Transverse colon (tissue), 3 donors: ENCODE data around the gene PLOD3.

Source experiments
- CTCF ChIP-seq, 5 experiments: fragments of 200-600 bp in 3 of 5; fragments of 450-650 bp in 2 of 5; sonication (generic) in 3 of 5; IDR thresholded peaks; 1 replicate in 2 of 5; 2 replicates in 3 of 5; pipeline ENCODE4 v1.5.1; 2016 to 2017; ENCODE audit warnings: antibody characterized with exemption in 5 of 5, inconsistent platforms in 3 of 5, mild to moderate bottlenecking in 2 of 5, moderate library complexity in 1 of 5
- POLR2A ChIP-seq: fragments of 450-650 bp; IDR thresholded peaks from one replicate; pipeline ENCODE4 v1.6.1; 2016; ENCODE audit warnings: antibody characterized with exemption, mild to moderate bottlenecking, moderate library complexity

DNA sequence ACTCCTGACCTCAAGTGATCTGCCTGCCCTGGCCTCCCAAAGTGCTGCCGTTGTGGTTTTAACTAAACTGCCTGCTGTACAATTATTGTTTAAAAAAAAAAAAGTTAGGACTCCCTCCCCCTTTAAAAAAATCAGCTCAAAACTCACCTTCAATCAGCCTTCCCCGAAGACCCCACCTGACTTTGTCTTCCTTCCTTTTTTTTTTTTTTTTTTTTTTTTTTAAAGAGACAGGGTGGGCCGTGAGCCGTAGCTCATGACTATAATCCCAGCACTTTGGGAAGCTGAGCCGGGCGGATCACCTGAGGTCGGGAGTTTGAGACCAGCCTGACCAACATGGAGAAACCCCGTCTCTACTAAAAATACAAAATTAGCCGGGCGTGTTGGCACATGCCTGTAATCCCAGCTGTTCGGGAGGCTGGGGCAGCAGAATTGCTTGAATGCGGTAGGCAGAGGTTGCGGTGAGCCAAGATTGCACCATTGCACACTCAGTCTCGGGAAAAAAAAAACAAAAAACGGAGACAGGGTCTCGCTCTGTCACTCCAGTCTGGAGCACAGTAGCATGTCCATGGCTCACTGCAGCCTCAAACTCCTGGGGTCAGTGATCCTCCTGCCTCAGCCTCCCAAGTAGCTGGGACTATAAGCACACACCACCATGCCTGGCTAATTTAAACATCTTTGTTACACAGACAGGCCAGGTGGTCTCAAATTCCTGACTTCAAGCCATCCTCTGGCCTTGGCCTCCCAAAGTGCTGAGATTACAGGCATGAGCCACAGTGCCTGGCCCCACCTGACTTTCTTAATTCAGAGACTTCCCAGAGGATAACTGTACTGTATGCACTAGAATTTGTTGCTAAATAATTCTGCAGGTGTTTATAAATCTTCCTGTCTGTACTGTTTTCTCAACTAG is 24.3 kb upstream of the PLOD3 start:
- TF ChIP-seq POLR2A (no peak), CTCF (IDR thresholded peaks at IDR 0.05) (no peak)
